ENCODE results near the gene NMNAT2. TPM values are rescaled to one million over a fixed set of nuclear protein-coding genes. Genes with fewer than 3 reads are reported as not detected.

Gene NMNAT2
- total and polyA plus RNA-seq, 2 donors (not counting 3 experiments of a cell fraction or from before 2014, with no cell fraction given), result 0.28 to 0.38 TPM

DNA sequence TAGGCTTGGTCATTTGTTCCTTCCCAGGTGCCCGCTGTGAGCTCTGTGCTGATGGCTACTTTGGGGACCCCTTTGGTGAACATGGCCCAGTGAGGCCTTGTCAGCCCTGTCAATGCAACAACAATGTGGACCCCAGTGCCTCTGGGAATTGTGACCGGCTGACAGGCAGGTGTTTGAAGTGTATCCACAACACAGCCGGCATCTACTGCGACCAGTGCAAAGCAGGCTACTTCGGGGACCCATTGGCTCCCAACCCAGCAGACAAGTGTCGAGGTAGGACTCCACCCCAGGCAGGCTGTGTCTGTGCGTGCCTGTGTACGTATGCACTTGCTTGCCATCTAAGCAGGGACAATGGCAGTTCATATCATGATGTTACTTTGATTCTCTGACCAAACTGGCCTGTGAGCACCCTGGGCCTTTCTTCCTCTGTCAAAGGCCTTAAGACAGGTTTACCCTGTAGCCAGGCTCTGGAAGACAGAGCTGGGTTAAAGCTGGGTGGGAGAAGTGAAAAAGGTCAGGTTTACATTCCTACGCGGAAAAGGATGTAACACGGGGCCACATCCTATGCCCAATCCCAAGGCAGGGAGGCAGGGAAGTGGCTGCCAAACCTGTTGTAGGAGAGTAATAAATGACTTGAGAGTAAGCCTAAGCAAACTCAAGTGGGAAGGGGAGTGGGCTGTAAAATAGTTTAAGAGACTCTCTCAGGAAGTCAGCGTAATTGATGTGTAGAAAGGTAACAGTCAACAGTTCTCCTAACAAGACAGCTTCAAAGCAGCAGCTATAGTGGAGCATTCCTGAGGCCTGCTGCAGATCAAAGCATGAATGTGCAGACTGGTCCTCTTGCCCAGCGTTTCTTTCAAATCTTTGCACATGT is 189.6 kb downstream of the NMNAT2 start:
- FAIRE-seq (no peak), DNase-seq (ENCODE audit: low read depth, low spot score) (no peak)
- no peaks in the 10 kb centered on the region for H4K20me1 ChIP-seq (replicated peaks; ENCODE audit: control insufficient read depth, extremely low read depth, insufficient read depth, low read length)
- H3K27me3 ChIP-seq (ENCODE audit: control insufficient read depth in 2 of 2, insufficient read depth in 2 of 2, low read length in 2 of 2), result no peaks in the 10 kb centered on the region
- no peak overlapping the region for H3K4me3 ChIP-seq (replicated peaks in 1 of 3; ENCODE audit: insufficient read depth in 1 of 3, low read depth in 1 of 3, low read length in 3 of 3)
- no peaks in the 10 kb centered on the region for H3K79me2 ChIP-seq (ENCODE audit: control insufficient read depth, insufficient read depth, low read length)
- no peak overlapping the region for H3K27ac ChIP-seq (ENCODE audit: insufficient read depth, low read depth, low read length)
- H3K9me3 ChIP-seq (replicated peaks; ENCODE audit: control insufficient read depth, insufficient read depth, low read length), result no peaks in the 10 kb centered on the region
- H3K4me1 ChIP-seq (ENCODE audit: control insufficient read depth, extremely low read depth, insufficient read depth, low read length), result peaks cover 13% of the 10 kb centered on the region
- no TSS peak for BruUV-seq (replicated peaks)
- H2AFZ ChIP-seq (ENCODE audit: low read depth, low read length), result no peak overlapping the region
- no peak for TF ChIP-seq POLR2A (IDR thresholded peaks at IDR 0.05; ENCODE audit: low read depth, low read length)
- no peak for TF ChIP-seq GATA2 (IDR thresholded peaks at IDR 0.05; ENCODE audit: insufficient read depth, insufficient read length, low read depth, low read length)
- no peak for TF ChIP-seq MYC (IDR thresholded peaks at IDR 0.05; ENCODE audit: low read depth, low read length)
- TF ChIP-seq JUN (IDR thresholded peaks at IDR 0.05; ENCODE audit: borderline replicate concordance, insufficient read depth, insufficient read length, low read depth), result no peak
- TF ChIP-seq POLR2AphosphoS5 (IDR thresholded peaks at IDR 0.05; ENCODE audit: insufficient read depth, low read depth, low read length), result no peak
- TF ChIP-seq, protein P1, sequence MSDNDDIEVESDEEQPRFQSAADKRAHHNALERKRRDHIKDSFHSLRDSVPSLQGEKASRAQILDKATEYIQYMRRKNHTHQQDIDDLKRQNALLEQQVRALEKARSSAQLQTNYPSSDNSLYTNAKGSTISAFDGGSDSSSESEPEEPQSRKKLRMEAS (IDR thresholded peaks at IDR 0.05; ENCODE audit: insufficient read depth, insufficient read length), result no peak
- TF ChIP-seq, protein P2, sequence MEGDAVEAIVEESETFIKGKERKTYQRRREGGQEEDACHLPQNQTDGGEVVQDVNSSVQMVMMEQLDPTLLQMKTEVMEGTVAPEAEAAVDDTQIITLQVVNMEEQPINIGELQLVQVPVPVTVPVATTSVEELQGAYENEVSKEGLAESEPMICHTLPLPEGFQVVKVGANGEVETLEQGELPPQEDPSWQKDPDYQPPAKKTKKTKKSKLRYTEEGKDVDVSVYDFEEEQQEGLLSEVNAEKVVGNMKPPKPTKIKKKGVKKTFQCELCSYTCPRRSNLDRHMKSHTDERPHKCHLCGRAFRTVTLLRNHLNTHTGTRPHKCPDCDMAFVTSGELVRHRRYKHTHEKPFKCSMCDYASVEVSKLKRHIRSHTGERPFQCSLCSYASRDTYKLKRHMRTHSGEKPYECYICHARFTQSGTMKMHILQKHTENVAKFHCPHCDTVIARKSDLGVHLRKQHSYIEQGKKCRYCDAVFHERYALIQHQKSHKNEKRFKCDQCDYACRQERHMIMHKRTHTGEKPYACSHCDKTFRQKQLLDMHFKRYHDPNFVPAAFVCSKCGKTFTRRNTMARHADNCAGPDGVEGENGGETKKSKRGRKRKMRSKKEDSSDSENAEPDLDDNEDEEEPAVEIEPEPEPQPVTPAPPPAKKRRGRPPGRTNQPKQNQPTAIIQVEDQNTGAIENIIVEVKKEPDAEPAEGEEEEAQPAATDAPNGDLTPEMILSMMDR (IDR thresholded peaks at IDR 0.05; ENCODE audit: extremely low read depth in 1 of 2, insufficient read depth in 1 of 2, low read depth in 1 of 2, low read length in 2 of 2), result no peak
- TF ChIP-seq EZH2 (IDR thresholded peaks at IDR 0.05; ENCODE audit: borderline replicate concordance, low read depth, low read length, severe bottlenecking), result no peak
- TF ChIP-seq FOS (IDR thresholded peaks at IDR 0.05; ENCODE audit: borderline replicate concordance, insufficient read depth, low read length), result no peak
- no peak overlapping the region for H3K9ac ChIP-seq (replicated peaks; ENCODE audit: extremely low read depth, insufficient read depth, low read length)
- no peak overlapping the region for H3K4me2 ChIP-seq (ENCODE audit: insufficient read depth, low read length)
- ChIA-PET CTCF (interaction anchor here (0.6 to 3.5 kb wide), 37 partner anchors 9 to 286 kb away, joined by 3 to 47 read pairs (median 5); no protein-coding TSS in a partner anchor), POLR2A (no interaction called here)
- no peaks in the 10 kb centered on the region for H3K9me1 ChIP-seq (replicated peaks; ENCODE audit: control insufficient read depth, extremely low read depth, insufficient read depth, low read length)
- no peaks in the 10 kb centered on the region for H3K36me3 ChIP-seq (ENCODE audit: control insufficient read depth in 2 of 2, extremely low read depth in 1 of 2, insufficient read depth in 2 of 2, low read length in 2 of 2)
- dilution Hi-C loops (cut with MboI; ENCODE audit: extremely low pct_ligation_motif_present, low sequenced_read_pairs) (no loop called here), intact Hi-C loops (cut with micrococcal nuclease) (loop anchor here (1.0 kb wide), 1 partner anchor 266 kb away; no protein-coding TSS in a partner anchor)
